HEK293 (cell line): ENCODE data around the gene CTNNB1.

Experiments used
- ELK4 ChIP-seq: IDR thresholded peaks from 2 replicates; pipeline ENCODE4 v1.6.1; 2011; ENCODE audit warnings: mild to moderate bottlenecking, low read depth, low read length, borderline replicate concordance
- GLI4 ChIP-seq: fragments of 450-650 bp; formaldehyde crosslinking; IDR thresholded peaks from 2 replicates; pipeline ENCODE4 v1.5.1; 2016; ENCODE audit warnings: missing biosample characterization, missing genetic modification characterization
- GLIS2 ChIP-seq: fragments of 450-650 bp; formaldehyde crosslinking; IDR thresholded peaks from 2 replicates; pipeline ENCODE4 v1.5.1; 2016; ENCODE audit warnings: missing biosample characterization, missing genetic modification characterization
- HOXD13 ChIP-seq: sonication (generic); formaldehyde crosslinking; IDR thresholded peaks from 2 replicates; pipeline ENCODE4 v1.8.0; 2022; ENCODE audit warnings: missing genetic modification reagents, borderline replicate concordance
- INSM2 ChIP-seq: fragments of 450-650 bp; formaldehyde crosslinking; IDR thresholded peaks from 2 replicates; pipeline ENCODE4 v1.5.1; 2016; ENCODE audit warnings: missing biosample characterization, missing genetic modification characterization
- MYNN ChIP-seq: fragments of 450-650 bp; formaldehyde crosslinking; IDR thresholded peaks from 2 replicates; pipeline ENCODE4 v1.5.1; 2016; ENCODE audit warnings: missing biosample characterization, missing genetic modification characterization, borderline replicate concordance
- PRDM1 ChIP-seq: fragments of 450-650 bp; formaldehyde crosslinking; IDR thresholded peaks from 2 replicates; pipeline ENCODE4; 2016; ENCODE audit warnings: missing biosample characterization, missing genetic modification characterization
- PRDM4 ChIP-seq: fragments of 450-650 bp; formaldehyde crosslinking; IDR thresholded peaks from 2 replicates; pipeline ENCODE4 v1.5.1; 2017; ENCODE audit warnings: missing biosample characterization, missing genetic modification characterization
- ZBTB20 ChIP-seq: fragments of 450-650 bp; formaldehyde crosslinking; IDR thresholded peaks from 2 replicates; pipeline ENCODE4 v1.5.1; 2016; ENCODE audit warnings: missing biosample characterization, missing genetic modification characterization
- ZFP69B ChIP-seq: fragments of 450-650 bp; formaldehyde crosslinking; IDR thresholded peaks from 2 replicates; pipeline ENCODE4 v1.5.1; 2016; ENCODE audit warnings: missing biosample characterization, missing genetic modification characterization
- ZNF112 ChIP-seq: fragments of 450-650 bp; formaldehyde crosslinking; IDR thresholded peaks from 2 replicates; pipeline ENCODE4 v1.5.0; 2017; ENCODE audit warnings: missing biosample characterization, missing genetic modification characterization
- ZNF157 ChIP-seq: fragments of 450-650 bp; formaldehyde crosslinking; IDR thresholded peaks from 2 replicates; pipeline ENCODE4 v1.5.1; 2016; ENCODE audit warnings: missing biosample characterization, missing genetic modification characterization
- ZNF174 ChIP-seq: fragments of 450-650 bp; formaldehyde crosslinking; IDR thresholded peaks from 2 replicates; pipeline ENCODE4 v1.5.0; 2017; ENCODE audit warnings: missing biosample characterization, mild to moderate bottlenecking, missing genetic modification characterization
- ZNF175 ChIP-seq: fragments of 450-650 bp; formaldehyde crosslinking; IDR thresholded peaks from 2 replicates; pipeline ENCODE4 v1.5.1; 2016; ENCODE audit warnings: missing biosample characterization, missing genetic modification characterization
- ZNF239 ChIP-seq: fragments of 450-650 bp; formaldehyde crosslinking; IDR thresholded peaks from 2 replicates; pipeline ENCODE4 v1.5.1; 2016; ENCODE audit warnings: missing biosample characterization, missing genetic modification characterization
- ZNF274 ChIP-seq, 2 experiments: fragments of 200-500 bp in 1 of 2; fragments of 450-650 bp in 1 of 2; sonication (Bioruptor generic) in 1 of 2; formaldehyde crosslinking in 1 of 2; IDR thresholded peaks; 2 replicates each; pipeline versions ENCODE4 v1.5.1 to v1.6.1; 2014 to 2016; ENCODE audit warnings: borderline replicate concordance in 1 of 2, inconsistent platforms in 1 of 2, low read length in 1 of 2, missing biosample characterization in 1 of 2, missing genetic modification characterization in 1 of 2
- ZNF292 ChIP-seq: fragments of 450-650 bp; formaldehyde crosslinking; IDR thresholded peaks from 2 replicates; pipeline ENCODE4 v1.5.1; 2016; ENCODE audit warnings: low read depth, missing biosample characterization, missing genetic modification characterization, borderline replicate concordance
- ZNF335 ChIP-seq: fragments of 450-650 bp; formaldehyde crosslinking; conservative IDR thresholded peaks from 2 replicates; pipeline ENCODE4 v1.5.1; 2016; ENCODE audit warnings: missing biosample characterization, missing genetic modification characterization
- ZNF645 ChIP-seq: fragments of 450-650 bp; formaldehyde crosslinking; IDR thresholded peaks from 2 replicates; pipeline ENCODE4; 2016; ENCODE audit warnings: missing biosample characterization, missing genetic modification characterization
- ZNF777 ChIP-seq: fragments of 450-650 bp; formaldehyde crosslinking; IDR thresholded peaks from 2 replicates; pipeline ENCODE4 v1.5.1; 2017; ENCODE audit warnings: missing biosample characterization, missing genetic modification characterization, borderline replicate concordance
- ZSCAN23 ChIP-seq: fragments of 450-650 bp; formaldehyde crosslinking; IDR thresholded peaks from 2 replicates; pipeline ENCODE4 v1.5.1; 2016; ENCODE audit warnings: missing biosample characterization, missing genetic modification characterization
- TF ChIP-seq, protein P1 (sequence below): fragments of 450-650 bp; formaldehyde crosslinking; IDR thresholded peaks from 2 replicates; pipeline ENCODE4 v1.5.1; 2016; ENCODE audit warnings: missing biosample characterization, missing genetic modification characterization
- TF ChIP-seq, protein P2 (sequence below): fragments of 450-650 bp; formaldehyde crosslinking; IDR thresholded peaks from 2 replicates; pipeline ENCODE4 v1.5.1; 2016; ENCODE audit warnings: missing biosample characterization, missing genetic modification characterization
- TF ChIP-seq, protein P3 (sequence below): fragments of 450-650 bp; IDR thresholded peaks from 2 replicates; pipeline ENCODE4 v1.5.1; 2018; ENCODE audit warnings: missing biosample characterization, missing genetic modification characterization

CTNNB1 gene

DNA sequence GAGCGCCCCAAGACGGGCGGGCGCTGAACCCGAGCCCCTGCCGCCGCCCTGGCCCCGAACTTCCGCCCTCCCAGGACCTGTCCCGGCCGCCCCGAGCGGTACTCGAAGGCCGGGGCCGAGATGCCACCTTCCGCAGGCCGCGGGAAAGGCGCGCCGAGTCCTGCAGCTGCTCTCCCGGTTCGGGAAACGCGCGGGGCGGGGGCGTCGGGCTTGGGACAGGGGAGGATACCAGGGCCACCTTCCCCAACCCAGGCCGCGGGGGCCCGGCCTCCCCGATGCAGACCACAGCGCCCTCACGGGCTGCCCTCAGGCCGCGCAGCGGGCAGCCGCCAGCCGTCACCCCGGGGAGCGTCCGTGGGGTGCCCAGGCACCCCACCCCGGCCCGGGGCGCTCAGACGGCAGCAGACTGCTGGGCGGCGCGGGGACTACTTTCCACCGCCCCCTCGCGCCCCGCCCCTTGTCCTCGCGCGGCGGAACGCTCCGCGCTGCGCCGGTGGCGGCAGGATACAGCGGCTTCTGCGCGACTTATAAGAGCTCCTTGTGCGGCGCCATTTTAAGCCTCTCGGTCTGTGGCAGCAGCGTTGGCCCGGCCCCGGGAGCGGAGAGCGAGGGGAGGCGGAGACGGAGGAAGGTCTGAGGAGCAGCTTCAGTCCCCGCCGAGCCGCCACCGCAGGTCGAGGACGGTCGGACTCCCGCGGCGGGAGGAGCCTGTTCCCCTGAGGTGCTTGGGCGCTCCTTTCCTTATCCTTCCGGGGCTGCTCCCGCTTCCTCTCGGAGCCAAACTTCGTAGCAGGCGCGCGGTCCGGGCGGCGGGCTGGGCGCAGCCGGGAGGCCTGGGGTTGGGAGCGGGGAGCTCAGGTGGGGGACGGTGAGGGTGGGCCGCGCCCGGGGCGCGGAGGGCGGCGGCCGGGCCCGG is at the start of gene CTNNB1 (continued):
- TF ChIP-seq ELK4 (no peak), ZNF174 (peak; percentile 93), ZSCAN23 (tag by site-specific recombination) (peak; percentile 70; the same call in 1 of the 2 replicates), ZNF645 (tag by site-specific recombination) (no peak), PRDM4 (tag by site-specific recombination) (peak; percentile 55), ZNF335 (tag by site-specific recombination) (peak; percentile 27), ZFP69B (tag by site-specific recombination) (peak; percentile 75; the same call in 1 of the 2 replicates), ZBTB20 (tag by site-specific recombination) (peak; percentile 83), ZNF777 (tag by site-specific recombination) (0 out of 2 replicates have a peak, but pooled peaks have one; percentile 47), GLIS2 (peak; percentile 65; the same call in 1 of the 2 replicates), ZNF112 (tag by site-specific recombination) (no peak), ZNF175 (tag by site-specific recombination) (no peak), PRDM1 (tag by site-specific recombination) (0 out of 2 replicates have a peak, but pooled peaks have one; percentile 11), INSM2 (tag by site-specific recombination) (peak; percentile 53; the same call in 1 of the 2 replicates), ZNF157 (tag by site-specific recombination) (no peak), MYNN (tag by site-specific recombination) (peak; percentile 26; the same call in 1 of the 2 replicates), GLI4 (tag by site-specific recombination) (no peak), ZNF274 (IDR thresholded peaks at IDR 0.05; ENCODE audit: low read length) (no peak), ZNF274 (tag by site-specific recombination; IDR thresholded peaks at IDR 0.05; ENCODE audit: borderline replicate concordance) (no peak), HOXD13 (no peak), ZNF292 (tag by site-specific recombination) (no peak), ZNF239 (tag by site-specific recombination) (no peak)
- TF ChIP-seq, protein P1, sequence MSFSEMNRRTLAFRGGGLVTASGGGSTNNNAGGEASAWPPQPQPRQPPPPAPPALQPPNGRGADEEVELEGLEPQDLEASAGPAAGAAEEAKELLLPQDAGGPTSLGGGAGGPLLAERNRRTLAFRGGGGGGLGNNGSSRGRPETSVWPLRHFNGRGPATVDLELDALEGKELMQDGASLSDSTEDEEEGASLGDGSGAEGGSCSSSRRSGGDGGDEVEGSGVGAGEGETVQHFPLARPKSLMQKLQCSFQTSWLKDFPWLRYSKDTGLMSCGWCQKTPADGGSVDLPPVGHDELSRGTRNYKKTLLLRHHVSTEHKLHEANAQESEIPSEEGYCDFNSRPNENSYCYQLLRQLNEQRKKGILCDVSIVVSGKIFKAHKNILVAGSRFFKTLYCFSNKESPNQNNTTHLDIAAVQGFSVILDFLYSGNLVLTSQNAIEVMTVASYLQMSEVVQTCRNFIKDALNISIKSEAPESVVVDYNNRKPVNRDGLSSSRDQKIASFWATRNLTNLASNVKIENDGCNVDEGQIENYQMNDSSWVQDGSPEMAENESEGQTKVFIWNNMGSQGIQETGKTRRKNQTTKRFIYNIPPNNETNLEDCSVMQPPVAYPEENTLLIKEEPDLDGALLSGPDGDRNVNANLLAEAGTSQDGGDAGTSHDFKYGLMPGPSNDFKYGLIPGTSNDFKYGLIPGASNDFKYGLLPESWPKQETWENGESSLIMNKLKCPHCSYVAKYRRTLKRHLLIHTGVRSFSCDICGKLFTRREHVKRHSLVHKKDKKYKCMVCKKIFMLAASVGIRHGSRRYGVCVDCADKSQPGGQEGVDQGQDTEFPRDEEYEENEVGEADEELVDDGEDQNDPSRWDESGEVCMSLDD (tag by site-specific recombination) = peak; percentile 80
- TF ChIP-seq, protein P2, sequence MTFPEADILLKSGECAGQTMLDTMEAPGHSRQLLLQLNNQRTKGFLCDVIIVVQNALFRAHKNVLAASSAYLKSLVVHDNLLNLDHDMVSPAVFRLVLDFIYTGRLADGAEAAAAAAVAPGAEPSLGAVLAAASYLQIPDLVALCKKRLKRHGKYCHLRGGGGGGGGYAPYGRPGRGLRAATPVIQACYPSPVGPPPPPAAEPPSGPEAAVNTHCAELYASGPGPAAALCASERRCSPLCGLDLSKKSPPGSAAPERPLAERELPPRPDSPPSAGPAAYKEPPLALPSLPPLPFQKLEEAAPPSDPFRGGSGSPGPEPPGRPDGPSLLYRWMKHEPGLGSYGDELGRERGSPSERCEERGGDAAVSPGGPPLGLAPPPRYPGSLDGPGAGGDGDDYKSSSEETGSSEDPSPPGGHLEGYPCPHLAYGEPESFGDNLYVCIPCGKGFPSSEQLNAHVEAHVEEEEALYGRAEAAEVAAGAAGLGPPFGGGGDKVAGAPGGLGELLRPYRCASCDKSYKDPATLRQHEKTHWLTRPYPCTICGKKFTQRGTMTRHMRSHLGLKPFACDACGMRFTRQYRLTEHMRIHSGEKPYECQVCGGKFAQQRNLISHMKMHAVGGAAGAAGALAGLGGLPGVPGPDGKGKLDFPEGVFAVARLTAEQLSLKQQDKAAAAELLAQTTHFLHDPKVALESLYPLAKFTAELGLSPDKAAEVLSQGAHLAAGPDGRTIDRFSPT (tag by site-specific recombination) = peak; percentile 37; the same call in 1 of the 2 replicates
- TF ChIP-seq, protein P3, sequence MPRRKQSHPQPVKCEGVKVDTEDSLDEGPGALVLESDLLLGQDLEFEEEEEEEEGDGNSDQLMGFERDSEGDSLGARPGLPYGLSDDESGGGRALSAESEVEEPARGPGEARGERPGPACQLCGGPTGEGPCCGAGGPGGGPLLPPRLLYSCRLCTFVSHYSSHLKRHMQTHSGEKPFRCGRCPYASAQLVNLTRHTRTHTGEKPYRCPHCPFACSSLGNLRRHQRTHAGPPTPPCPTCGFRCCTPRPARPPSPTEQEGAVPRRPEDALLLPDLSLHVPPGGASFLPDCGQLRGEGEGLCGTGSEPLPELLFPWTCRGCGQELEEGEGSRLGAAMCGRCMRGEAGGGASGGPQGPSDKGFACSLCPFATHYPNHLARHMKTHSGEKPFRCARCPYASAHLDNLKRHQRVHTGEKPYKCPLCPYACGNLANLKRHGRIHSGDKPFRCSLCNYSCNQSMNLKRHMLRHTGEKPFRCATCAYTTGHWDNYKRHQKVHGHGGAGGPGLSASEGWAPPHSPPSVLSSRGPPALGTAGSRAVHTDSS (tag by site-specific recombination) = peak; percentile 26; the same call in 1 of the 2 replicates
